Neutrophil (primary cell): ENCODE measurements around the gene CFAP69.

Experiments
- H3K27ac ChIP-seq: fragments of 200-600 bp; sonication (generic); 2 replicates; pipeline ENCODE4 v1.5.1; 2016; ENCODE audit warnings: mild to moderate bottlenecking, moderate library complexity
- H3K27me3 ChIP-seq: fragments of 200-600 bp; sonication (generic); 2 replicates; pipeline ENCODE4 v1.6.0; 2016; ENCODE audit warnings: mild to moderate bottlenecking
- H3K36me3 ChIP-seq: fragments of 200-600 bp; sonication (generic); 2 replicates; pipeline ENCODE4 v1.5.1; 2017
- H3K4me1 ChIP-seq, 2 experiments: fragments of 200-600 bp in 1 of 2; sonication (generic) in 1 of 2; 1 replicate in 1 of 2; 2 replicates in 1 of 2; pipeline versions ENCODE4 v1.5.1 to v1.6.1; 2013 to 2016; ENCODE audit warnings: low read depth in 1 of 2, low read length in 1 of 2, mild to moderate bottlenecking in 1 of 2, moderate library complexity in 1 of 2; ENCODE audit not compliant: control insufficient read depth in 1 of 2, insufficient read depth in 1 of 2
- H3K4me3 ChIP-seq, 2 experiments: fragments of 200-600 bp in 1 of 2; sonication (generic) in 1 of 2; 1 replicate in 1 of 2; 2 replicates in 1 of 2; pipeline ENCODE4 v1.5.1; 2013 to 2016; ENCODE audit warnings: low read depth in 1 of 2, low read length in 1 of 2, mild to moderate bottlenecking in 1 of 2, moderate library complexity in 1 of 2
- H3K9me3 ChIP-seq: fragments of 200-600 bp; sonication (generic); 2 replicates; pipeline ENCODE4 v1.5.1; 2016
- TF ChIP-seq, protein P1 (sequence below): fragments of 200-600 bp; sonication (generic); IDR thresholded peaks from 2 replicates; pipeline ENCODE4 v1.5.1; 2016; ENCODE audit warnings: antibody characterized with exemption

Gene CFAP69

GRCh38 chr7:90290244-90291113, 45.5 kb downstream of the CFAP69 start:
- no peak overlapping the region for H3K4me3 ChIP-seq

GRCh38 chr7:90298145-90299038, 53.4 kb downstream of the CFAP69 start:
- Histone ChIP-seq H3K4me1 (no peaks in the 10 kb centered on the region), H3K9me3 (no peaks in the 10 kb centered on the region), H3K36me3 (no peaks in the 10 kb centered on the region), H3K27ac (no peak overlapping the region), H3K27me3 (no peaks in the 10 kb centered on the region), H3K4me3 (no peak overlapping the region)
- TF ChIP-seq, protein P1, sequence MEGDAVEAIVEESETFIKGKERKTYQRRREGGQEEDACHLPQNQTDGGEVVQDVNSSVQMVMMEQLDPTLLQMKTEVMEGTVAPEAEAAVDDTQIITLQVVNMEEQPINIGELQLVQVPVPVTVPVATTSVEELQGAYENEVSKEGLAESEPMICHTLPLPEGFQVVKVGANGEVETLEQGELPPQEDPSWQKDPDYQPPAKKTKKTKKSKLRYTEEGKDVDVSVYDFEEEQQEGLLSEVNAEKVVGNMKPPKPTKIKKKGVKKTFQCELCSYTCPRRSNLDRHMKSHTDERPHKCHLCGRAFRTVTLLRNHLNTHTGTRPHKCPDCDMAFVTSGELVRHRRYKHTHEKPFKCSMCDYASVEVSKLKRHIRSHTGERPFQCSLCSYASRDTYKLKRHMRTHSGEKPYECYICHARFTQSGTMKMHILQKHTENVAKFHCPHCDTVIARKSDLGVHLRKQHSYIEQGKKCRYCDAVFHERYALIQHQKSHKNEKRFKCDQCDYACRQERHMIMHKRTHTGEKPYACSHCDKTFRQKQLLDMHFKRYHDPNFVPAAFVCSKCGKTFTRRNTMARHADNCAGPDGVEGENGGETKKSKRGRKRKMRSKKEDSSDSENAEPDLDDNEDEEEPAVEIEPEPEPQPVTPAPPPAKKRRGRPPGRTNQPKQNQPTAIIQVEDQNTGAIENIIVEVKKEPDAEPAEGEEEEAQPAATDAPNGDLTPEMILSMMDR, result no peak

More at GRCh38 chr7:90290244-90291113, 45.5 kb downstream of the CFAP69 start:
- TF ChIP-seq, protein P1, result no peak
- Histone ChIP-seq H3K27me3 (no peaks in the 10 kb centered on the region), H3K9me3 (peaks cover 5% of the 10 kb centered on the region), H3K27ac (peak overlapping the region; percentile 58), H3K4me1 (peaks cover 34 to 46% of the 10 kb centered on the region in 2 experiments), H3K36me3 (no peaks in the 10 kb centered on the region)

DNA sequence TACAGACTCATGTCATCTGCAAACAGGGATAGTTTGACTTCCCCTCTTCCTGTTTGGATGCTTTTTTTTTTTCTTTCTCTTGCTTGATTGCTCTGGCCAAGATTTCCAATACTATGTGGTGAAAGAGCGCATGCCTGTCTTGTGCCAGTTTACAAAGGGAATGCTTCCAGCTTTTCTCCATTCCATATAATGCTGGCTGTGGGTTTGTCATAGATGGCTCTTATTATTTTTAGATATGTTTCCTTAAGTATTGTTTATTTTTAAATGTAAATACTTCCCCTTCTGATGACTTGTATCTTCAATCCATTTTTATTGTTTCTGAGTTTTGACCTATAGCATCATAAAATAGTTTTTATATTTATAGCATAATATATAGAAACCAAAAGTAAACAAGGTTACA, 58.3 kb downstream of the CFAP69 start:
- H3K4me3 ChIP-seq, result no peak overlapping the region
- no peaks in the 10 kb centered on the region for H3K36me3 ChIP-seq
- no peak overlapping the region for H3K27ac ChIP-seq
- H3K9me3 ChIP-seq, result no peaks in the 10 kb centered on the region
- H3K4me1 ChIP-seq, result no peaks in the 10 kb centered on the region
- TF ChIP-seq, protein P1, result no peak
- no peaks in the 10 kb centered on the region for H3K27me3 ChIP-seq

DNA sequence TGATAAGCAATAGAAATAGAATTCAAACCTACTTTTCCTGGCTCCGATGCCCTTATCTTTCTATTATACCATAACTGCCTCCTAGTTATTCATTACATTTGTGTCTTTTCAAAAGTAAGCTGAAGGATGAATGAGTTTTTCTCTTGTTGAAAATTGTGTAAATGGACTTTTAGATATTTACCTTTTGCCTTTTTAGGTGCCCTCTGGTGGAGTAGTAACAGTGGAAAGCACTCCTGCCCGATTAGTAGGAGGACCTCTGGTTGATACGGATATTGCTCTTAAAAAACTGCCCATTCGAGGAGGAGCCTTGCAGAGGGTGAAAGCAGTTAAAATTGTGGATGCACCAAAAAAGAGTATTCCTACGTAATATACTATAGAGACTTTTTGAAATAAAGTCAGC, 64.9 kb downstream of the CFAP69 start:
- TF ChIP-seq, protein P1, result no peak

GRCh38 chr7:90311175-90311574, 66.2 kb downstream of the CFAP69 start:
- Histone ChIP-seq H3K4me1 (no peaks in the 10 kb centered on the region), H3K27ac (no peak overlapping the region), H3K9me3 (no peaks in the 10 kb centered on the region), H3K36me3 (no peaks in the 10 kb centered on the region), H3K27me3 (peaks cover 18% of the 10 kb centered on the region), H3K4me3 (no peak overlapping the region)
- TF ChIP-seq, protein P1, result no peak

More for the DNA sequence above, 64.9 kb downstream of the CFAP69 start:
- H3K9me3 ChIP-seq, result no peaks in the 10 kb centered on the region
- H3K27ac ChIP-seq, result no peak overlapping the region
- no peaks in the 10 kb centered on the region for H3K4me1 ChIP-seq
- no peaks in the 10 kb centered on the region for H3K36me3 ChIP-seq
- H3K27me3 ChIP-seq, result peaks cover 9% of the 10 kb centered on the region
- no peak overlapping the region for H3K4me3 ChIP-seq
